ENCODE measurements around the gene F8. TPM values are rescaled to one million over a fixed set of nuclear protein-coding genes. Genes with fewer than 3 reads are reported as not detected.

F8 gene
- total and polyA plus RNA-seq, 10 of the 15 experiments (the other 5 are each of a cell fraction or from before 2014, with no cell fraction given) = 3.0 to 8.1 (median 5.1) TPM

GRCh38 chrX:155026727-155027508 is 4.4 kb upstream of the F8 start, which contains the start of gene FUNDC2 (continued):
- TF ChIP-seq ZNF687 (IDR thresholded peaks at IDR 0.05) = peak; percentile 42; the same call in 1 of the 2 replicates
- no peak for TF ChIP-seq NR2C2 (IDR thresholded peaks at IDR 0.05; ENCODE audit: borderline replicate concordance, control insufficient read depth, insufficient read length, low read depth)
- peak; percentile 60 for TF ChIP-seq RELA (IDR thresholded peaks at IDR 0.05; ENCODE audit: borderline replicate concordance, partially characterized antibody)
- TF ChIP-seq YY1 (IDR thresholded peaks at IDR 0.05; ENCODE audit: low read depth, low read length) = peak; percentile 89
- peak; percentile 61; the same call in 1 of the 3 replicates for TF ChIP-seq POU2F2 (IDR thresholded peaks at IDR 0.05; ENCODE audit: borderline replicate concordance, low read depth, low read length)
- peak; percentile 71 for TF ChIP-seq SMAD5 (IDR thresholded peaks at IDR 0.05; ENCODE audit: low read depth)
- TF ChIP-seq BACH1 (IDR thresholded peaks at IDR 0.05; ENCODE audit: borderline replicate concordance) = peak; percentile 97
